CD4-positive, alpha-beta T cell treated with Interleukin-21 for 1 hour (primary cell): ENCODE measurements around the gene ST6GALNAC5.

Source experiments
- DNase-seq: peaks from one replicate; pipeline ENCODE4 v3.0.0-alpha.2; 2020

ST6GALNAC5 gene

DNA sequence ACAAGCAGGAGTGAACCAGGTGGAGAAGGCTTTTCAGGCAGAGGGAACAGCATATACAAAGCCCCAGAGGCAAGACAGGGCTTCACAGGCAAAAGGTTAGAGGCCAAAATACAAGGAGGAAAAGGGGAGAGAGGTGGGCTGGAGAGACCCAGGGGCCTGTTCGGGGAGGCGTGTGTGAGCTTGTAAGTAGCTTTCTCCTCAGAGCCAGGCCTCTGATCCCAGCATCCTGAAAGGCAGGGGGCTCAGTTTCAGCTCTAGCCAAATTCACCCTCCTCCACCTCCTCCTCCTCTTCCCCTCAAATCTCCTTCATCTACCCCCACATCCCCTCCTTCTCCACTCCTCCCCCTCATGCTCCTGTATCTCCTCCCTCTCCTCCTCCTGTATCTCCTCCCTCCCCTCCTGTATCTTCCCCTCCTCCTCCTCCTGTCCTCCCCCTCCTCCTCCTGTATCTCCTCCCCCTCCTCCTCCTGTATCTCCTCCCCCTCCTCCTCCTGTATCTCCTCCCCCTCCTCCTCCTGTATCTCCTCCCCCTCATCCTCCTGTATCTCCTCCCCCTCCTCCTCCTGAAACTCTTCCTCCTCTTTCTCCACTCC lies 148.6 kb downstream of the ST6GALNAC5 start:
- DNase-seq = no peak

DNA sequence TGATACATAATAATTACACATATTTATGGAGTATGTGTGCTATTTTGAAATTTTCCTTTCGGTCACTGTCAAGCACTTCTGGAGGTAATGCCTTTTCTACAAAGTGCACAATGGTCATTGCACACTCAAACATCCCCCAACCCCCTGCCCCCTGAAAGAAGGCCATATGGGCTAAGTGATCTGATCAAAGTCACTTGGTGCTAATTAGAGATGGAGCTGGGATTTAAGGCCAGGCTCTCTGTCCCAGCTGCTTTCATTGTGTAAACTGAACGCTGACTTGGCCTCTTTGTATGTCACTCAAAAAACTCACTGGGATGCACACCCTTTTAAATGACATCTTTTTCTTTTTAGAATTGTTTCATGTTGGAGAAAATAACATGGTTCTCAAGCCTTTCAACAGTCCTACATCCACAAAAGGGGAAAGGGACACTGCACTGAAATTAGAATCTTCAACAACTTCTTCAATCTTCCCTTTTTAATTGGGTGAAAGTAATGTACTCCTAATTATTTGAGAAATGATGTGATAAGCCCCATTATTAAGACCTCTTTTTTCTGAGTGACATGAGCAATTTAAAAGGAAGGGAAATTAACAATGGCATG lies 149.2 kb downstream of the ST6GALNAC5 start:
- no peak for DNase-seq

DNA sequence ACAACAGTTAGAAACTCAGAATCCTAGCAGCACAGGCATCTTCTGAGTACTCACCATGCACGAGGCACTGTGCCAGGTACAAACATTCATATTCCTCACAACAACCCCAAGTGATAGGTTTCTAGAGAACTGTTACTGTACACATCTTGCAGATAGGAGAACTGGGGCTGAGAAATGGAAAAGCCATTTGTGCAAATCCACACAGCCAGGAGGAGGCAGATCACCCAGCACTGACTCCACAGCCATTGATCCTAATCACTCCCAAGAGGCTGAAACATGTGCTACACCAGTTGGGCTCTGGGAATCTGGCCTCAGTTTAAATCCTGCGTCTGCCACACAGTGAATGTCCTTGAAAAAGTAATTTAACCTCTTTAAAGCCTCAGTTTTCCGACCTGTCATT lies 151.0 kb downstream of the ST6GALNAC5 start:
- DNase-seq = no peak

GRCh38 chr1:77018761-77019160 lies 151.5 kb downstream of the ST6GALNAC5 start:
- no peak for DNase-seq

- DNase-seq = no peak
Measured at GRCh38 chr1:77021732-77022131, 154.5 kb downstream of the ST6GALNAC5 start.

DNA sequence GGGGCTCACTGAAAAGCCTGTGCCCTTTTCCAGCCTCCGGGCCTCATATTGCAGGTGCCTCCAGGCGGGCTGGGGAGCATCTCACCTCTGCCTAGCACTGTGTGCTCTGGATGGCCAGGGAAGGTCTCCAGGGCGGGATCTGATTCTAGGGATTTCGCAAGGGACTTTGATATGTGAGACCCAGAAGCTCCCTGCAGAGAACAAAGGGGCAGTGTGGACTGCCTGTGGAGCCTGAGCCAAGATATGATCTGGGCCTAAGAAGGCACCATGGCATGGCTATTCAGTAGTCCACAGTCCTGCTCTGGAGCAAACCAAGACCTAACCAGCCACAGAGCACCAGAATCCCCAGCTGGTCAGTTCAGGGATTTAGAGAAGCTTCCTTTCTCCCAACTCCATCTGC lies 157.2 kb downstream of the ST6GALNAC5 start:
- no peak for DNase-seq

DNA sequence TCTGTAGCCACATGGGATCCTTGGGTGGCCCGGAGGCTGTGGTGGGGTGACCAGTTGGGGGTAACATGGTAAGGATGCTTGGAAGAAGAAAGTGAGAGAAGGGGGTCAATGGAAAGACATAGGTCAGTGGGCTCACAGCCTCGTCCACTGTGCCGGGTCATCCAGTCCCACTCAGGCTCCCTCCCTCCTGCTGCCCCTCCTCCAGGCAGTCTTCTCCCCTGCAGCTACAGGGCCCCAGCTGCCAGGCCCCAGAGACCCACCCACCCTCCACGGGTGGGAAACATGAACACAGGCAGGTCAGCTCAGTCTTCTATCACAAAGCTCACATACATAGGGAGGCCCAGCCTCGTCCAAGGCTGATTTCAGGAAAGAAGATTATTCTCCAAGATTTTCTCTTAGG lies 158.3 kb downstream of the ST6GALNAC5 start:
- DNase-seq = no peak

DNA sequence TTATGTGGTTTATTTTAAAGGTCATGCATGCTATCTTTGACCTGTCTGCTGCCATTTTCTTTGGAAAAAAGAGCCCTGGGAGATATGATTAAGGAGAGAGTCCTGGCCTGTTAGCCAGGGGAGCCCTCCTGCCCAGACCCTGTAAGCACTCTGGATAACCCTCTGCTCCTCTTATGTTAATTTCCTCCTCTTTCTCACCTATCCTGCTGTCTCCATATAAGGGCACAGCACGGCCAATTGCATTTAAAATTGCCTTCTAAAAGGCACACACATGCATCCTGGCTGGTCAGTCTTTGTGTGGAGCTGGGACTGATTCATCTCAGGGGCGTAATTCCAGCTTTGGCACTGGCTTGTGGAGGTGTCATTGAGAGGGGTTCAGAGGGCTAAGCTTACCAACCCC lies 158.9 kb downstream of the ST6GALNAC5 start:
- no peak for DNase-seq

DNA sequence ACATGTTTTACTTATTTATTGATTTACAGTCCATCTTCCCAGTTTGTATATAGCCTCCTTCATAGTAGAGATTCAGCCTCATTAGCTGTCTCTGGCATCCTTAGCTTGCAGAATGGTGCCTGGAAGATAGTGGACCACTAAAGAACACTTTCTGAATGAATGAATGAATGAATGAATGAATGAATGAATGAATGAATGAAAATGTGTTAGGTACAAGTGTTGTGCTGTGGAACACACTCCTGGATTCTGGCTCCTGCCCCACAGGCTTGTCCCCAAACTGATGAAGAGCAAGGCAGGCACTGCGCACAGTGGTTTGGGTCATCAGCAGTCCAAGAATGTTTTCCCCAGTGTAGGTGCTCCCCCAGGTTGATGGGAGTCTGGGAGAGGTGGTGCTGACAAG lies 159.4 kb downstream of the ST6GALNAC5 start:
- no peak for DNase-seq

DNA sequence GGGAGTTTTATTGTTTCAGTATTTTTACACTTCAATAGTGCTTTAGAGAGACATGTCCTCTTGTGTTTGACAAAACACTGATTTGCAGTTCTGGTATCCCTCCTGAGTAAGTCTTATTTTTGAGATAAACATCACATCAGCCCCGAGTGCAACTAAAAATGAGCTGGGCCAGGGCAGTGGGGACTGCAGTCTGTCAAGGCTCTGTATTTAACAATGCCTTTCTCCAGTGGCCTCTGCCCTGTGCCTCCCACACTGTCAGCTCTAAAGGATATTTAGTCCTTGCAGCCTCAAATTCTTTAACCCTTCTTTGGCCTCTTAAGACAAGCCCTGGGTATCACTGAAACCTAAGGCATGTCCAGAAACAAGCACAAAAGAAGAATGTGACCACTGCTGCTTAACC lies 160.6 kb downstream of the ST6GALNAC5 start:
- no peak for DNase-seq

- DNase-seq = no peak
Measured at GRCh38 chr1:77030401-77031105, 163.3 kb downstream of the ST6GALNAC5 start.

DNA sequence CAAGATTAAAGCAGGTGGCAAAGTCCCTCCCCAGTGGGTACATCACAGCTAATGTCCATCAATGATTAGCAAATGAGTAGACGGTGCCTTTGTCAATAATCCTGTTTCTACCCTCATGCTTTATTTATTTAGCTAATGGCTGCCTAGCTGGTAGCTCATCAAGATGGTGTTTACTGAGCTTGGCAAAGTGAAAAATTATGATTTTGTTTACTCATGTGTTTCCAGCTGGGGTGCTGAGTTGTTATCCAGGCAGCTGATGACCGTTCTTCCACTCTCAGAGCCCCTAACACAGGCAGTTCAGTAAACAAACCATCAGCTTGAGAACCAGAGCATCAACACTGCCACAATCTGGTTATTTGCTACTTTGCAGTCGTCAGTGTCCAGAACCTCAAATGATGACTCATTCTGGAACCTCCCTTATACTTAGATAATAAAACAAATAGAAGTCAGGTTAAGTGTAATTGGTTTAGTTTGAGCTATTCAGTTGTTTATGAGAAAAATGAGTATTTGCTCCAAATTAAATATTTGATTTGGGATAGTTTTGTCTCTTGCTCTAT lies 163.9 kb downstream of the ST6GALNAC5 start:
- DNase-seq = no peak

DNA sequence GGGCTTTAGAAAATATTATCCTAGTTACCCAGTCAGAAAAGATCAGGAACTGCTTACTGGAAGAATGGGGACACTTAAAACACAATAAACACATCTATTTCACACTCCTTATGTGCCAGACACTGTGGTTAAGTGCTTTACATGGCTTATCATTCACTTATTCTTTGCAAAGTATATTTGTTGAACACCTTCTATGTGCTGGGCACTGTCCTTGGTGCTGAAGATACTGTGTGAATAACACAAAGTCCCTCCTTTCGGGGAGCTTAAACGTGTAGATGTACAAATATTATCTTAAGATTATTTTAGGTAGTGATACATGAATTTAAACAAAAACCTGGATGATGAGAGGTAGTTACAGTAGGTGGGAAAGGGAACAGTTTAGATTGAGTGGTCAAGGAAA lies 169.3 kb downstream of the ST6GALNAC5 start:
- DNase-seq = no peak

DNA sequence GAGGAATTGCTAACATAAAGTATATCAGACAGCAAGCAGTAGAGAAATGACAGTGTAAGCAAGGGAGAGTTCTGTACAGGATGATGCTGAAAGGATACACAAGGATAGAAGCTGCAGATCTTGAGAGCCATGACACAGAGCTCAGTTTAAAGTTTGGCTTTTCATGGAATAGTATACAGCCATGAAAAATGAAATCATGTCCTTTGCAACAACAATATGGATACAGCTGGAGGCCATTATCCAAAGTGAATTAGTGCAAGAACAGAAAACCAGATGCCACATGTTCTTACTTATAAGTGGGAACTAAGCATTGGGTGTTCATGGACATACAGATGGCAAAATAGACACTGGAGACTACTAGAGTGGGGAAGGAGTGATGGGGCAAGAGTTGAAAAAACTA lies 169.8 kb downstream of the ST6GALNAC5 start:
- no peak for DNase-seq

DNA sequence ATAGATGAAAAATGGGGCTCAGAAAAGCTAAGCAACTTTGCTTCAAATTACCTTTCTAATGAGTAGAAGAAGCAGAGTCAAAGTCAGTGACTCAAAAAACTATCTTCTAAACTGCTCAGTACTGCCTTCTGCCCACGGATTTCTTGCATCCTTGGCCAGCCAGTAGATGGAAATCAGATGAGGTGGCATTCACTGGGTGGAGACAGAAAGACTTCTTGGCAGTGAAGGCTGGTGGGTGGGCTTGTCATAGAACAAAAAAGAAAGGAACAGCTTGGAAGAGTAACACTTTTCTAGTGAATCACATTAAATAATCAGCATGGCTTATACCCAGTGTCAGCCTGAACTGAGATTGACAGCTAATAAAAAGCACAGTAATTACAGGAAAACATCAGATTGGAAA lies 170.7 kb downstream of the ST6GALNAC5 start:
- no peak for DNase-seq

- no peak for DNase-seq
Measured at GRCh38 chr1:77039111-77039510, 171.8 kb downstream of the ST6GALNAC5 start.

DNA sequence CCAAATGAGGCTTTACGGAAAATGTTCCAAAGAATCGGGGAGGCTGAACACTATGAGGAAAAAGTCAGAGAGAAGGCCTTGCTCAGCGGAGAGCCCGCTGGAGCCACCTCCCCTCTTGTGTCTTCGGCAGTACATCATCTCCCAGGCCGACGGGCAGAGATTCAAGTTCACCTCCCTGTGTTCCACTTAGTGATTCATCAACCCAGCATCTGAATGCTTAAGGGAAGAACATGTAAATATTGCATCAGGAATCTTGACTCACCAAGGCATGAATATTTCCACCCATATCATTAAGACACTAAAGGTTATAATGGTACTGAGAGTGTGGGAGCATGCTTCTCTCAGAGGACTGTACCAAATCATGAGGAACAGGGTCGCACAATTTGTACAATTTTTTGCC lies 172.5 kb downstream of the ST6GALNAC5 start:
- no peak for DNase-seq

- no peak for DNase-seq
Measured at GRCh38 chr1:77040826-77041225, 173.5 kb downstream of the ST6GALNAC5 start.

GRCh38 chr1:77044133-77044849 lies 177.0 kb downstream of the ST6GALNAC5 start:
- no peak for DNase-seq

- DNase-seq = no peak
Measured at GRCh38 chr1:77047575-77047974, 180.3 kb downstream of the ST6GALNAC5 start.

GRCh38 chr1:77047978-77048614 lies 180.8 kb downstream of the ST6GALNAC5 start:
- DNase-seq = no peak

DNA sequence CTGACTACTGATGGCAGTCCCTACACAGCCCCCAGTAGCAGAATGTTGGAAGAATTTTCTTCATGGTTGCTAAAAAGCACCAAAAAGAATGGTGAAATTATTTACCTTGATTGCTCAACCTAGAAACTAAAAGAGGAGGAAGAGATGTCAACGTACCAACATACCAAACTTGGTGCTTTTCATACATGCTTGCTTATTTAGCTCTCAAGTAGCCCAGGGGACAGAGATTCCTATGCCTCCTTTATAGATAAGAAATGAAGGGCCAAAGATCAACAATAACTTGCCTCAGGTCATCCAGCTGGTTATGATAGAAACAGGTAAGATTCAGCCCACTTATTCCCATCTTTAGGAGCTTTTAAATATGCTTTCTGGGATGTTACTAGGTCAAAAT lies 181.3 kb downstream of the ST6GALNAC5 start:
- DNase-seq = no peak

DNA sequence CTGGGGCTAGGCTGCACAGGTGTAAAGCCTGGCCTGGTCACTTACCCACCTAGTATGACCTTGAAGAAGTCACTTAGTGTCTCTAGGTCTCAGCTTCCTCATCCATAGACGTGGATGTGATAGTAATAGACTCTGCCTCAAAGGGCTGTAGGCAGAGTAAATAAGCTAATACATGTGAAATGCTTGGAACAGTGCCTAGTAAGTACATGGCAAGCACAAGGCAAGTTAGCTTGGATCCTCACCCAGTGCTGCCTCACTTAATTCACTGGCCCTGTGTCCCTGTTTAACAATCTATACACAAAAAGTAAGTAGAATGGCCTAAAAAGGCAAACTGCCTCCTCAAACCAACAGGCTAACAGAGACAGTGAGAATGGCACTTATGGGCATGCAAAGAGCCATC lies 184.1 kb downstream of the ST6GALNAC5 start:
- no peak for DNase-seq
